HG02885 (cell line): Measurements from ENCODE around the gene DGCR6L.
"Not testable (repeated sequence)": the region's sequence is repeated elsewhere in the genome, so short reads cannot be mapped to it uniquely, and the experiment has no call there.

Source experiments
- ATAC-seq: cut with Tn5 transposase; IDR thresholded peaks from one replicate; pipeline ENCODE4 v1.9.1; 2021; ENCODE audit warnings: mild to moderate bottlenecking; ENCODE audit not compliant: unreplicated experiment, poor library complexity

Gene DGCR6L

GRCh38 chr22:20328569-20328930 is 8.7 kb upstream of the DGCR6L start:
- ATAC-seq: not testable (repeated sequence)

GRCh38 chr22:20325996-20326395 is 6.1 kb upstream of the DGCR6L start:
- not testable (repeated sequence) for ATAC-seq

DNA sequence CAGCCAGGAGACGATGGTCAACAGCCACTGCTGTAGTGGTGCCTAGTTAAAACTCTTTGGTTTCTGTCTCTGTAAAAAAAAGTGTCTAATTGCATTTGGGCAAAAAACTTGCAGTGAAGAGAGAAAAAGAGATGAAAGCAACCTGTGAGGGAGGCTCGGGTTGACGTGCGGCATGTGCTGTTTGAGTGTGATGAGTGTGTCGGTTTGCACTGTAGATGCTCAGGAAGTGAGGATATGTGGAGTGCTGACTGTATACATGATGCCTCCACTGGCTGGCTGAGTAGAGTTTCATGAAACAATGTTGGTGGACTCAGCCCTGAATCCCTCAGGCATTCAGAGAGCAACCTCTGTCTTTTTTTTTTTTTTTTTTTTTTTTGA is 4.3 kb upstream of the DGCR6L start:
- no peak for ATAC-seq

DNA sequence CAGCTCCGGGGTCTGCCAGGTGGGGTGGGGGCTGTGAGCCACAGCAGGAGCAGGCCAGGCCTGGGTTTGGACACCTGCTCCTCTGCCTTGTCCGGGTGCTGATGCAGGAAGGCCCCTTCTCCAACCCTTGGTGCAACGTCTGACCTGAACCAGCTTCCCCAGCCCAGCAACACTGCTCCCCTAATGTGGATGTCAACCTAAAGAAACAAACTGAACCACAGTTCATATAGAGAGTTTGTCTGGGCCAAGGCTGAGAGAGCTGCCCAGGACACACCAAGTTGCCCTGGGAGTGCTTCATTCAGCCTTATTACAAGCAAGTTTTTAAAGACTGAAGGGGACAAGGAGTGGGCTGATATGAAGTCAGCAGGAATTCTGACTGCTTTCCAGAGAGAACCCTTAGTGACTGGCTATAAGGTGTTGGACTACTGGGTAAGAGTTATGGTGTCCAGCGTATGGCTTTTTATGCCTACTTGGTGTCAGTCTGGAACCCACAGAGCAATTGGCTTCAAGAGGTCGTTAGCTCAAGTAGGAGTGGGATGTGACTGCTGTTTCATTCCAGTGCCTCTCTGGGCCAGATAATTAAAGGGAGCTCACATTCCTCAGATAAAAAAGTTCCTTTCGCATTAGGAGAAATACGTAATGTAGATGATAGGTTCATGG is 1.8 kb upstream of the DGCR6L start:
- not testable (repeated sequence) for ATAC-seq

GRCh38 chr22:20320659-20321551 is 1.0 kb upstream of the DGCR6L start:
- ATAC-seq: not testable (repeated sequence)

DNA sequence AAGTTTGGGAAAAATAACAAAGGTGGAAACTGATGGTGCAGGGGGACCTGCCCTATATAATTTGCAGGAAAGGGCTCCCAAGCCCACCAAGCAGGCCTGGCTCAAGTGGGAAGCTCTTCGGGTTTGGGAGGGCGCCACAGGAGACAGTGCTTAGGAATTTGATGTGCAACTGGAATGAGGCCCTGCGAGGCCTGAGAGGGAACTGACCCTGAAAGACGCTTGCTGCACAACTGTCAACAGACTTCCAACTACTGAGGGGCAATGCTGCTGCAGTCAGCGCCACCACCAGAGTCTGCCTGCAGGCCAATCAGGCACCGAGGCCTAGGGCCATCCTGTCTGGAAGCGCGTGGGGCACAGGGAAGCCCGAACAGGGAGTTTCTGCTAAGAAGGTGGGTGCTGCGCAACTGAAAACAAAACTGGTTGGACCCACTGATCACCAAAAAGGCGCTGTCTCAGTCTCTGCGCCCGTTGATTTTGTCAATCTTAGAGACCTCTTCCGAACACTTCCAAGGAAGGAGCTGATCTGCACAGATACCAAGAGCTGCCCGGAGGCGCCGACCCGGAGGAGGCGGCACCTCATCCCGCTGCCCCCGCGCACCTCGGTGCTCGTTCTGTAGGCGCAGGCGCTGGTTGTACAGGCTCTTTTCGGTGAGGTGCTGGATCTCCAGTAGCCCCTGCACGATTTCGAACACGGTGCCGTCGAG is 667 bp downstream of the DGCR6L start:
- ATAC-seq: peak; percentile 18

GRCh38 chr22:20318043-20318688 is 1.7 kb downstream of the DGCR6L start:
- not testable (repeated sequence) for ATAC-seq

DNA sequence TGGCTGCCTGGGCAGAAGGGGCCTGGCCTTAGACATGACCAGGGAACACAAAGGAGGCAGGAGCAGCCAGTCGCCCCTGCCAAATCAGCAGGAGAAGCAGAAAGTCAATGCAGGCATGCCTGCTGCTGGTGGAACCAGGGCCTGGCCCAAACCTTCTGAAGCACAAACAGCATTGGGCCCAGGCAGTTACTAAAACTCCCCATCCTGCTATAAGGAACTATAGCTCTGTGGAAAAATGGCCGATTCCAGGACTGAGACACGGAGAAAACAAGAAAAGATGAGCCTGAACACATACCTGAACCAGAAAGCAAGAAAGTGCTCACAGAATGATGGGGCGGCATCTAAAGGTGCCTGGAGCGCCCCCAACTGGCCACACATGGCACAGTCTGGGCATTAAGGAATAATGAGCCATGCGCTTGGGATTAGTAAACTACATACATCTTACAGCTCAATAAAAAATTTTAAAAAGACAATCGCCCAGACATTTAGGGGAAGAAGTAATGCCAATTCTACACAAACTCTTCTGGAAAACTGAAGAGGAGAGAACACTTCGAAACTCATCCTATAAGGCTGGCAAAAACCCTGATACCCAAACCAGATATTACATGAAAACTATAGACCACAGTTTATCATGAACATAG is 2.3 kb downstream of the DGCR6L start:
- ATAC-seq: not testable (repeated sequence)

GRCh38 chr22:20316844-20317401 is 2.9 kb downstream of the DGCR6L start:
- ATAC-seq: no peak

DNA sequence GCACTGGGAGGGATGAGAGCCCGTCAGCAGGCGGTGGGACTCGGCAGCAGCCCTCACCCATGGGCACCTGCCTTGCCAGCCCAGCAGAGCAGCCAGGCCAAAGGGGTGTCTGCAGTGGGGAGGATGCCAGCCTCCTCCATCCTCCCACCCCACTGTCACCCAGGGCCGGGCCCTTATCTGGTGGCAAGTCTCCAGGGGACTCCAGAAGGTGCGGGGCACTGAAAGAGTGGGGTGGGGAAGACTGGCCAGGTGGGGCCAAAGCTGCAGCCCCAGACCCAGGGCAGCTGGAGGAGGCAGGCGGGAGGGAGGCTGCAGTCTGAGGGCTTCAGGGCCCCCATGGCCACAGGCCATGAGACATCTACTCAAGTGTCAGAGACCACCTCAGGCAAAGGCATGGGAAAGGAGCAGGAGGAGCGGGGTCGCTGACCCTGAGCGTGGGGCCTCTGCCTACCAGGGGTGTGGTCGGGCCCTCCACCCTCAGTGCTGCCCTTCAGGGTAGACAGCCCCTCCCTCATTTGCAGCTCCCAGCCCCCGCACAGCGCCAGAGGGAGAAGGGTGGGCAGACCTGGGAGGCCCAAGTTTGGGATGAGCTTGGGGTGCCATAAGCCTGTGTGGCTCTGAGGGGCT is 3.5 kb downstream of the DGCR6L start:
- no peak for ATAC-seq

DNA sequence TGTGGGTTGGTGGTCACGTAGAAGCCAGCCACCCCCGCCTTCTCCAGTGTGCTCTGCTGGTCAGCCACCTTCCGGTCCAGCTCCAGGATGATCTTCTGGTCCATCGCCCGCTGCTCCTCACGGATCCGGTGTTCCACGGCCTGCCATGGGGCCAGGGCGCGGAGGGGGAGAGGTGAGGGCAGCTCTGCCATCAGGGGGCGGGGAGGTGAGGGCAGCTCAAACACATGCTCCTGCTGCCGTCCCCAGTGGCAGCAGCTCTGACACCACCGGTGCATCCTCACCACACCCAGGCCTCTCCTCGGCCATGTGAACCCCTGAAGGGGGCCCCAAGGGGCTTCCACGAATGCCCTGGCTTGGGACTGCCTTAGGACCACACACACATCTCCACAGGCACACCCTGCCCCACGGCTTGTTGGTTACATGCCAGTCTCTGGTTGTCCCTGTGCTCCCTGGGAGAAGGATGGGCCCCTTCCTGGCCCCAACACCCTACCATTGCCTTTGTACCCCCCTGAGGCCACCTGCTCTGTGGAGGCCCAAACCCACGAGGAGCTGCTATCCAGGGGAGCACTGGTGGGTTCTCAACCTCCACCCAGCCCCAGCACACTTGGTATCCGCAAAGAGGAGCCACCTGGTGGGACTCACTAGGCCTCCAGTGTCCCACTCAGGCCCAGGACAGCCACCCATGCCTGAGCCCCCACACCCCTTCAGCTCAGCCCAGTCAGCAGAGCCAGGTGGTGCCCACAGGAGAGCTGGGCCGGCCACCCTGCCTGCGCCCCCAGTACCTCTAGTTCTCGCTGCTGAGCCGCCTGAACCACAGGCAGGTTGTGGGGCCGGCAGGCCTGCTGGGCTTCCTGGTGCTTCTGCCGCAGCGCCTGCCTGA is 4.3 kb downstream of the DGCR6L start:
- no peak for ATAC-seq

DNA sequence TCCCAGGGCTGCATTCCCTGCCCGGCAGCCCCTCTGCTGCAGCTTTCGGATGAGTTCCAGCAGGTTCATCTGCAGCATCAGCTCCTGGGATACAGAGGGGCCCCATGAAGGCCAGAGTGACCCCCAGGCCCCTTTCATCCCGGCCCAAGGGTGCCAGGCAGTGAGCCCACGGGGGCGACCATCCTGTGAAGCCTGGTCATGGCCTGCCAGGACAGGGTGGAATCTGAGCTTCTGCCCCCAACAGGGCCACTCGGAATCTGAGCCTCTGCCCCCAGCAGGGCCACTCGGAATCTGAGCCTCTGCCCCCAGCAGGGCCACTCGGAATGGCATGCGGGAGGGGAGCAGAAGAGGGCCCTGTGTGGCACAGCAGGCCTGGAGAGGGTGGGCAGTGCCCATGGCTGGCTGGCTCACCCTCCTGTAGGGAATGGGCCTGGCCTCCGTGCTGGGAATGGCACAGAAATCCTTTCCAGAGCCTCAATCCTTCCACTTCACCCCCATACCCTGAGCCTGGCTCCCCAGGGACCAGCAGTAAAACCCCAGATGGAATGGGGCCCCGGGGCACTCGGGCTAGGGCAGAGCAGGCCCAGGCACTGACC is 5.0 kb downstream of the DGCR6L start:
- not testable (repeated sequence) for ATAC-seq

DNA sequence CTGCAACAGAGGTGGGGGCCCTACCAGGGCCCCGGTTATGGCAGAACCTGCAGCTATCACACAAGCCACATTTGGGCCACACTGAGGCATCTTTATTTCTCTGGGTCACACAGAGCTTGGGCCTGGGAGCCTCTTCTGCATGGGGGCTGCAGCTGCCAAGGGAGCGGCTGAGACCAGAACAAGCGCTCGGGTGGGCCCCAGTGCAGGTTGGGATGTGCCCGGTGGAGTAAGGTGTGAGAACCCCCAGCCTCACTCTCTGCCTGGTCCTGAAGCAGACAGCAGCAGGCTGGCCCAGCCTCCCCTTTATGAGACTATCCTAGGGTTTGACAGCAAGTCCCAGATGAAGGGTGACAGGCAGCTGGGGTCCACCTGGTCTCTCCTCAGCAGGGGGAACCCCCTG is 5.7 kb downstream of the DGCR6L start:
- ATAC-seq: not testable (repeated sequence)

DNA sequence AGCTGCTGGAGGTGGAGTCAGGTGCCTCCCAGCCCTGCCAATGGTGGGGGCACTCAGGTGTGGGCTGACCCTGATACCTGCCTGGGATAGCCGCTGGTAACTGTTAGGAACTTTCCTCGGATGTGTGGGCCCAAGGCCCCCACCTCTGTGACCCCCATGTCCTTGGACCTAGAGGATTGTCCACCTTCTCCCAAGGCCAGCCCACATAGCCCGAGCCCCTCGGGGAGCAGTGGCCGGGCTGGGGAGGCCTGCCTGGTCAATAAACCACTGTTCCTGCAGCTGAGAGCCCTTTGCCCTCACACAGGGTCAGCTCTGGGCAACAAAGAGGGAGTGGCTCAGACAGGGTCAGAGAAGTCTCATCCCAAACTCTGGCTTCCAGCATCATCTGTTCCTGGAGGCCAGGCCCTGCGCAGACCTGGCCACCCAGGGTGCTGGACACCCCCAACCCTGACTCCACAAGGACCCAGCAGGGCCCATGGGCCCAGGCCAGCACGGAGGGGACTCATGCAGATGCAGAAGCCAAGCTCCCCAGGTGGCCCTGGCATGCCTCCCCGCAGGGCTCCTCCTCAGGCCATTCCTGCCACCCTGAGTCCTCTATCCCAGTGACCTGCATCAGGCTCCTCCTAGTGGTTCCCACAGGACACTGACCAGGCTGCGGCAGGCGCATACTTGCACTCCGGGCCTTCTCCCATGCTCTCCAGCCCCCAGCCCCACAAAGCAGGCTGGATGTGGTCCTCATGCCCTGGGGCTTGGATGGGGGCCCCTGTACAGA is 6.4 kb downstream of the DGCR6L start:
- not testable (repeated sequence) for ATAC-seq

DNA sequence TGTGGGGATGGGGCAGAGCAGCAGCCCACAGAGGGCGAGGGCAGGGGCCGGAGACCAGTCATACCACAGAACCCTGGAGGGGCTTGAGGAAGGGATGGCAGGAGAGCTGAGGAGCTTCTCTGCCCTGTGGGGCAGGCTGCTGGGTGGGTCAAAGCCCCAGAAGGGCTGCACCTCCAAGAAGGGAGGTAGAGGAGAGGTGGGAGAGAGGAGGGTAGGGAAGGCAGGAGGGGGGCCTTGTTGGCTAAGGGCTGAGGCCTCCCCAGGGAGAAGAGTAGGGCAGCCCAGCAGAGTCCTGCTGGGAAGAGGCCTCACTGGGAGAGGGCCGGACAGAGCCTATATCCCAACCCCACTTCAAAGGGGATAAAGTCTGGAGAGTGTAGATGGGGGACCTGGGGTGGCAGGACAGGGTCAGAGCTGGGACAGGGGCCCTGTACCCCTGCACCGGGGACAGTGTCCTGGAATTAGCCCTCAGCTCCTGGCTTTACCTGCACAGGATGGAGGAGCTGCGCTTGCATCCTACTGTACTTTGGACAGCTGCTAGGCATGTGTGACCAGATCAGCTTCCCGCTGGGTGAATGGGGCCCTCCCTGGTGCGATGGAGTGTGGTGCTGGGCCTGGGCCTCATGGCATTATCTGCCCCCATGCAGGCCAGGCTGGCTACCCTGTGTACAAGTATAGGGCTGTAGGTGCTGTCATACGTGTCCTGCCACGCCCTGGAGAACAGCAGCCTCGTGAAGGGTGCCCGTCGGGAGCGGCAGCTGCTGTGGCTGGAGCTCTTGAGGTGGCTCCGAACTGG is 7.3 kb downstream of the DGCR6L start:
- no peak for ATAC-seq

GRCh38 chr22:20311249-20312062 is 8.4 kb downstream of the DGCR6L start:
- ATAC-seq: not testable (repeated sequence)
